ENCODE data around the gene GAMT.
A peak's percentile ranks its signal among the peaks of the same experiment; 100 is the strongest.

Gene GAMT

GRCh38 chr19:1416014-1416841, 14.9 kb upstream of the GAMT start:
- Histone ChIP-seq H3K36me3 (ENCODE audit: control insufficient read depth, insufficient read depth, low read length, severe bottlenecking) (peaks cover 33% of the 10 kb centered on the region), H3K4me3 (ENCODE audit: low read length) (peak overlapping the region; percentile 54), H3K9me3 (ENCODE audit: control insufficient read depth, low read length) (no peaks in the 10 kb centered on the region), H3K27me3 (replicated peaks; ENCODE audit: control insufficient read depth, insufficient read depth, low read length) (no peaks in the 10 kb centered on the region), H3K4me1 (ENCODE audit: control insufficient read depth, insufficient read depth, low read length) (peaks cover 63% of the 10 kb centered on the region), H3K9ac (ENCODE audit: low read length) (peak overlapping the region; percentile 82)
- DNase-seq (ENCODE audit: low read depth) = no peak

- no peak overlapping the region for H3K4me3 ChIP-seq (ENCODE audit: low read length)
- peak overlapping the region; percentile 16 for H3K9ac ChIP-seq (ENCODE audit: low read length)
- peaks cover 84% of the 10 kb centered on the region for H3K4me1 ChIP-seq (ENCODE audit: control insufficient read depth, insufficient read depth, low read length)
- peaks cover 7% of the 10 kb centered on the region for H3K36me3 ChIP-seq (ENCODE audit: control insufficient read depth, insufficient read depth, low read length, severe bottlenecking)
- no peaks in the 10 kb centered on the region for H3K9me3 ChIP-seq (ENCODE audit: control insufficient read depth, low read length)
- DNase-seq (ENCODE audit: low read depth) = no peak
- H3K27me3 ChIP-seq (replicated peaks; ENCODE audit: control insufficient read depth, insufficient read depth, low read length) = no peaks in the 10 kb centered on the region
Observed at GRCh38 chr19:1412995-1413800, 11.9 kb upstream of the GAMT start.

GRCh38 chr19:1412323-1412923, 11.1 kb upstream of the GAMT start:
- Histone ChIP-seq H3K4me3 (ENCODE audit: low read length) (no peak overlapping the region), H3K9me3 (ENCODE audit: control insufficient read depth, low read length) (no peaks in the 10 kb centered on the region), H3K27me3 (replicated peaks; ENCODE audit: control insufficient read depth, insufficient read depth, low read length) (no peaks in the 10 kb centered on the region), H3K36me3 (ENCODE audit: control insufficient read depth, insufficient read depth, low read length, severe bottlenecking) (peaks cover 7% of the 10 kb centered on the region), H3K9ac (ENCODE audit: low read length) (no peak overlapping the region), H3K4me1 (ENCODE audit: control insufficient read depth, insufficient read depth, low read length) (peaks cover 76% of the 10 kb centered on the region)
- no peak for DNase-seq (ENCODE audit: low read depth)

GRCh38 chr19:1411255-1412191, 10.2 kb upstream of the GAMT start:
- peak overlapping the region; percentile 96 for H3K9ac ChIP-seq (ENCODE audit: low read length)
- H3K36me3 ChIP-seq (ENCODE audit: control insufficient read depth, insufficient read depth, low read length, severe bottlenecking) = peaks cover 7% of the 10 kb centered on the region
- peak overlapping the region; percentile 89 for H3K4me3 ChIP-seq (ENCODE audit: low read length)
- H3K9me3 ChIP-seq (ENCODE audit: control insufficient read depth, low read length) = no peaks in the 10 kb centered on the region
- no peaks in the 10 kb centered on the region for H3K27me3 ChIP-seq (replicated peaks; ENCODE audit: control insufficient read depth, insufficient read depth, low read length)
- H3K4me1 ChIP-seq (ENCODE audit: control insufficient read depth, insufficient read depth, low read length) = peaks cover 70% of the 10 kb centered on the region
- no peak for DNase-seq (ENCODE audit: low read depth)

GRCh38 chr19:1410789-1411188, 9.4 kb upstream of the GAMT start:
- no peaks in the 10 kb centered on the region for H3K27me3 ChIP-seq (replicated peaks; ENCODE audit: control insufficient read depth, insufficient read depth, low read length)
- H3K9me3 ChIP-seq (ENCODE audit: control insufficient read depth, low read length) = no peaks in the 10 kb centered on the region
- peaks cover 64% of the 10 kb centered on the region for H3K4me1 ChIP-seq (ENCODE audit: control insufficient read depth, insufficient read depth, low read length)
- peak overlapping the region; percentile 96 for H3K9ac ChIP-seq (ENCODE audit: low read length)
- peak overlapping the region; percentile 89 for H3K4me3 ChIP-seq (ENCODE audit: low read length)
- DNase-seq (ENCODE audit: low read depth) = no peak
- peaks cover 7% of the 10 kb centered on the region for H3K36me3 ChIP-seq (ENCODE audit: control insufficient read depth, insufficient read depth, low read length, severe bottlenecking)

GRCh38 chr19:1410136-1410786, 8.9 kb upstream of the GAMT start:
- H3K9me3 ChIP-seq (ENCODE audit: control insufficient read depth, low read length) = no peaks in the 10 kb centered on the region
- peaks cover 7% of the 10 kb centered on the region for H3K36me3 ChIP-seq (ENCODE audit: control insufficient read depth, insufficient read depth, low read length, severe bottlenecking)
- peak overlapping the region; percentile 96 for H3K9ac ChIP-seq (ENCODE audit: low read length)
- DNase-seq (ENCODE audit: low read depth) = no peak
- peaks cover 61% of the 10 kb centered on the region for H3K4me1 ChIP-seq (ENCODE audit: control insufficient read depth, insufficient read depth, low read length)
- peak overlapping the region; percentile 89 for H3K4me3 ChIP-seq (ENCODE audit: low read length)
- no peaks in the 10 kb centered on the region for H3K27me3 ChIP-seq (replicated peaks; ENCODE audit: control insufficient read depth, insufficient read depth, low read length)

GRCh38 chr19:1409204-1410005, 8.1 kb upstream of the GAMT start:
- Histone ChIP-seq H3K4me3 (ENCODE audit: low read length) (peak overlapping the region; percentile 89), H3K9ac (ENCODE audit: low read length) (peak overlapping the region; percentile 96), H3K9me3 (ENCODE audit: control insufficient read depth, low read length) (no peaks in the 10 kb centered on the region), H3K27me3 (replicated peaks; ENCODE audit: control insufficient read depth, insufficient read depth, low read length) (no peaks in the 10 kb centered on the region), H3K4me1 (ENCODE audit: control insufficient read depth, insufficient read depth, low read length) (peaks cover 55% of the 10 kb centered on the region), H3K36me3 (ENCODE audit: control insufficient read depth, insufficient read depth, low read length, severe bottlenecking) (peaks cover 7% of the 10 kb centered on the region)
- peak; percentile 18 for DNase-seq (ENCODE audit: low read depth)

GRCh38 chr19:1408300-1409203, 7.2 kb upstream of the GAMT start:
- DNase-seq (ENCODE audit: low read depth) = peak; percentile 82
- Histone ChIP-seq H3K4me1 (ENCODE audit: control insufficient read depth, insufficient read depth, low read length) (peaks cover 49% of the 10 kb centered on the region), H3K9me3 (ENCODE audit: control insufficient read depth, low read length) (no peaks in the 10 kb centered on the region), H3K36me3 (ENCODE audit: control insufficient read depth, insufficient read depth, low read length, severe bottlenecking) (peaks cover 6% of the 10 kb centered on the region), H3K4me3 (ENCODE audit: low read length) (peak overlapping the region; percentile 89), H3K9ac (ENCODE audit: low read length) (peak overlapping the region; percentile 96), H3K27me3 (replicated peaks; ENCODE audit: control insufficient read depth, insufficient read depth, low read length) (no peaks in the 10 kb centered on the region)

Measured in adipocyte (in vitro differentiated cells).